ENCODE data around the gene MEGF8. TPM values are rescaled to one million over a fixed set of nuclear protein-coding genes. Genes with fewer than 3 reads are reported as not detected.

The MEGF8 gene
- polyA plus RNA-seq (ENCODE audit: insufficient read length), result 30.3 TPM

GRCh38 chr19:42325308-42325895 is at the start of gene MEGF8:
MEGF8 (plus strand) TSS chr19:42325635; CDS start chr19:42326244, 609 bp downstream.
- peak; percentile 98 for DNase-seq (ENCODE audit: low read depth)

- no peak for DNase-seq (ENCODE audit: low read depth)
These were observed 49.2 kb upstream of the MEGF8 start for GRCh38 chr19:42276284-42276683.

- DNase-seq (ENCODE audit: low read depth), result no peak
These were observed 48.6 kb upstream of the MEGF8 start for GRCh38 chr19:42276821-42277220.

- DNase-seq (ENCODE audit: low read depth), result no peak
These were observed 47.5 kb upstream of the MEGF8 start for GRCh38 chr19:42277821-42278451.

GRCh38 chr19:42278452-42279154 is 46.8 kb upstream of the MEGF8 start:
- no peak for DNase-seq (ENCODE audit: low read depth)

- no peak for DNase-seq (ENCODE audit: low read depth)
These were observed 46.1 kb upstream of the MEGF8 start for GRCh38 chr19:42279155-42279901.

- no peak for DNase-seq (ENCODE audit: low read depth)
These were observed 45.3 kb upstream of the MEGF8 start for GRCh38 chr19:42279902-42280814.

- DNase-seq (ENCODE audit: low read depth), result no peak
These were observed 44.7 kb upstream of the MEGF8 start for GRCh38 chr19:42280815-42281145.

GRCh38 chr19:42281146-42281826 is 44.1 kb upstream of the MEGF8 start:
- DNase-seq (ENCODE audit: low read depth), result no peak

GRCh38 chr19:42281827-42282762 is 43.3 kb upstream of the MEGF8 start:
- DNase-seq (ENCODE audit: low read depth), result no peak

- no peak for DNase-seq (ENCODE audit: low read depth)
These were observed 42.6 kb upstream of the MEGF8 start for GRCh38 chr19:42282819-42283187.

GRCh38 chr19:42283188-42284065 is 42.0 kb upstream of the MEGF8 start:
- DNase-seq (ENCODE audit: low read depth), result no peak

GRCh38 chr19:42284066-42284501 is 41.4 kb upstream of the MEGF8 start:
- no peak for DNase-seq (ENCODE audit: low read depth)

GRCh38 chr19:42284591-42285341 is 40.7 kb upstream of the MEGF8 start:
- DNase-seq (ENCODE audit: low read depth), result no peak

- no peak for DNase-seq (ENCODE audit: low read depth)
These were observed 39.9 kb upstream of the MEGF8 start for GRCh38 chr19:42285541-42285941.

GRCh38 chr19:42285988-42286348 is 39.5 kb upstream of the MEGF8 start:
- DNase-seq (ENCODE audit: low read depth), result no peak

- no peak for DNase-seq (ENCODE audit: low read depth)
These were observed 39.0 kb upstream of the MEGF8 start for GRCh38 chr19:42286349-42287016.

Measured in forelimb muscle (tissue), 1 donor.